ENCODE data around the gene SSH2.
"Not testable (repeated sequence)": the region's sequence is repeated elsewhere in the genome, so short reads cannot be mapped to it uniquely, and the experiment has no call there.

SSH2 gene

GRCh38 chr17:29677221-29677791, 252.7 kb downstream of the SSH2 start:
- DNase-seq (ENCODE audit: low spot score), result no peak
- no peak for TF ChIP-seq CTCF (IDR thresholded peaks at IDR 0.05; ENCODE audit: extremely low read depth, missing control alignments)

- DNase-seq (ENCODE audit: low spot score), result not testable (repeated sequence)
Observed at GRCh38 chr17:29675961-29676360, 254.1 kb downstream of the SSH2 start.

GRCh38 chr17:29674281-29674680, 255.7 kb downstream of the SSH2 start:
- no peak for TF ChIP-seq CTCF (IDR thresholded peaks at IDR 0.05; ENCODE audit: extremely low read depth, missing control alignments)
- peak; percentile 6 for DNase-seq (ENCODE audit: low spot score)

- no peak for TF ChIP-seq CTCF (IDR thresholded peaks at IDR 0.05; ENCODE audit: extremely low read depth, missing control alignments)
- DNase-seq (ENCODE audit: low spot score), result no peak
Observed at GRCh38 chr17:29671661-29672060, 258.4 kb downstream of the SSH2 start.

GRCh38 chr17:29669266-29669665, 260.8 kb downstream of the SSH2 start:
- no peak for DNase-seq (ENCODE audit: low spot score)
- TF ChIP-seq CTCF (IDR thresholded peaks at IDR 0.05; ENCODE audit: extremely low read depth, missing control alignments), result no peak

- no peak for TF ChIP-seq CTCF (IDR thresholded peaks at IDR 0.05; ENCODE audit: extremely low read depth, missing control alignments)
- DNase-seq (ENCODE audit: low spot score), result no peak
Observed at GRCh38 chr17:29667969-29668368, 262.1 kb downstream of the SSH2 start.

- TF ChIP-seq CTCF (IDR thresholded peaks at IDR 0.05; ENCODE audit: extremely low read depth, missing control alignments), result no peak
- DNase-seq (ENCODE audit: low spot score), result no peak
Observed at GRCh38 chr17:29665481-29665810, 264.6 kb downstream of the SSH2 start.

- peak; percentile 35 for DNase-seq (ENCODE audit: low spot score)
- TF ChIP-seq CTCF (IDR thresholded peaks at IDR 0.05; ENCODE audit: extremely low read depth, missing control alignments), result no peak
Observed at GRCh38 chr17:29664743-29665480, 265.1 kb downstream of the SSH2 start.

Data from GM20000 (cell line).